Measurements from ENCODE around the gene PARP6. TPM values are rescaled to one million over a fixed set of nuclear protein-coding genes. Genes with fewer than 3 reads are reported as not detected.
A peak's percentile ranks its signal among the peaks of the same experiment; 100 is the strongest.

Gene PARP6
- polyA plus RNA-seq, 4 donors, result 87.4 to 128 (median 97.6) TPM

DNA sequence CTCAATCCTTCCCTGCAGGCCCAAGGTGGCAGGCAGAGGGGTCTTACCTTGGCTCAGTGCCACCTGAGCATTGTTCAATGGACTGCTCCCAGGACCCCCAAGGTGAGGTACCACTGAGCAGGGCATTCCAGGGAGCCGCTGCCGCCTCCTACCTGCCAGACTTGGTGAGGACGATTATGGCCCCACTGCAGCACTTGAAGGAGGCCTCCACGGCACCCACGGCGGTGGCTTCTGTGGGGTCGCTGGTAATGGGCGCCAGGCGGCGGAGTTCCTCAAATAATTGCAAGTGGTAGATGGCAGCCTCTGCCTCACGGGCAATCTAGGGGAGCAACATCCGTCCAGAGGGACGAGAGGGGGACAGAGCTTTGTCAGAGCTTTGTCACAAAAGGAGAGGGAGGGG, 70.1 kb downstream of the PARP6 start:
- no peak for DNase-seq (ENCODE audit: low read depth in 4 of 4, low spot score in 3 of 4)

DNA sequence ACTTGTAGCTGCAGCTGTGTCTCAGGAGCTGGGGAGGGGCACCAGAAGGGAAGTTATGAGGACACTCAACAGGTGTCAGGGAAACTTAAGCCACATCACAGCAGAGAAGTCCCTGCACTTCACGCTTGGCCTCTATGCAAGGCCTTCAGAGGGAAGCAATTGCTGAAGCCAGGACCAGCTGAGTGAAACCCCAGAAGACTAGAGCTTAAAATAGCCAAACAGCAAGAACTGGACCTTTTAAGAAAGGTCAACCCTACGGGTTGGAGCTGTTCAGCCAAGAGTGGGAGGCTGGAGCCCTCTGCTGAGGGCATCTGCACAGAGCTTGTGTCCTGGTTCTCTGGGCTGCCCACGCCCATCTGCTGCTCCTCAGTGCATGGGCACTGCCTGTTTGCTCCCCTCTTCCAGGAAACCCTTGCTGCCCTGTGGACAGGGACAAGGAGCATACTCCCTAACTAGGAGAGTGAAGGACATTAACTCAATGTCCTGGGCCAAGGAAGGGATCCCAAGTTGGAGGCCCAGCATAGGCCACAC, 70.9 kb downstream of the PARP6 start:
- DNase-seq (ENCODE audit: low read depth in 4 of 4, low spot score in 3 of 4), result no peak

DNA sequence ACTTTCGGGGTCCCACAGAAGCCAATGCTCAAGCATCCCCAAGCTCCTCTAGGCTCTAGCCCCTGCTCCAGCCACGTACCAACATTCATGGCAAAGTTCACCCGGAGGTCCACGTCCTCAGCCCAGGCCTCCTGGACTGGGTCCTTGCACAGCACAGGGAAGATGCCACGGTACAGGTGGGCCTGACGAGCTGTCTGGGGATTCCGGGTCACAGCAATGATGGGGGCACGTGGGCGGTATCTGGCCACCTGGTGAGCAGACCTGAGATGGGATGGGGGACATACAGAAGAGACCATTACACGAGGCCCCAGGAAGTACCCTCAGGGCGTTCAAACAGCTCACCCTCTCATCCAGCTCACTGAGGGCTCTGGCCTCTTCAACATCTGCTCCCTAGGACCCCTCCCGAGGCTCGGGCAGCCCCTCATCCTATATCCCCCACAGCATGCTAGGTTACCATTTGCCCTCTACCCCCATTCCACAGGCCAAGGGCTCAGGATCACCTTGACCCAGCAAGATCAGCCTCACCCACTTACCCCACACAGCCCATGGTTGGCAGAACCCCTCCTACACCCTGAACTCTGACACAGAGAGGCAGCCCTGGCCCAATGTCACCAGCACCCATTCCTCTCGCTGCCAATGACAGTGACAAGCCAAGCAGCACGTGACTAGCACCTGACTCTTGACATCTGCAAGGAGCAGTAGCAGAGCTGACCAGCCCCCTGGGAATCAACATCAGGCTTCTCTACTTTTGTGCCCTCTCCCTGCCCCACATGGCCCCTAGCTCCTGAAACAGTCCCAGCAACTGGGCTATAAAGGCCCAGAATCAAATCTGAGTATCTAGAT, 71.7 kb downstream of the PARP6 start:
- no peak for DNase-seq (ENCODE audit: low read depth in 4 of 4, low spot score in 3 of 4)

DNA sequence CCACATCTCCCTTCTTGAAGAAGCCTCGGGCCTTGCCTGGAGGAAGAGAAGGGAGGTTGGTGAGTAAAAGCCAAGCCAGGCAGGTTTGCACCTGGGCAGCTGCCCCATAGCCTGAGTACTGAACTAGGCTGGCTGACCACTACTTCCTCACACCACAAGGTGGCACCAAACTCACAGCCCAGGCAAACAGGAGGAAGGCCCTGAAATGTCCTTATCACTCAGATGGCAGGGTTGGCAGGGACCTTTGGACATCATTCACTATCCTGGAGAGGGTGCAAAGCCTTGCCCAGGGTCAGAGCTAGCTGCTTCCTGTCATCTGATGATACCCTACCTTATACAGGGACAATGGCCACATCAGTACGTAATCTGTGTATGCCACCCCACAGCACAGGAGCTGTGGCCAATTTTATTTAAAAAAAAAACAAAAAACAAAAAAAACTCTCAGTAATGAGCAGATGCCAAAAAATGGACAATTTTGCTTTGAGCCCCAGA, 72.6 kb downstream of the PARP6 start:
- DNase-seq (ENCODE audit: low read depth in 4 of 4, low spot score in 3 of 4), result peak in 2 of 4 donors; percentile 63

GRCh38 chr15:72199205-72199515, 73.2 kb downstream of the PARP6 start:
- DNase-seq (ENCODE audit: low read depth in 4 of 4, low spot score in 3 of 4), result no peak

- no peak for DNase-seq (ENCODE audit: low read depth in 4 of 4, low spot score in 3 of 4)
These were observed 73.8 kb downstream of the PARP6 start for GRCh38 chr15:72198356-72199204.

DNA sequence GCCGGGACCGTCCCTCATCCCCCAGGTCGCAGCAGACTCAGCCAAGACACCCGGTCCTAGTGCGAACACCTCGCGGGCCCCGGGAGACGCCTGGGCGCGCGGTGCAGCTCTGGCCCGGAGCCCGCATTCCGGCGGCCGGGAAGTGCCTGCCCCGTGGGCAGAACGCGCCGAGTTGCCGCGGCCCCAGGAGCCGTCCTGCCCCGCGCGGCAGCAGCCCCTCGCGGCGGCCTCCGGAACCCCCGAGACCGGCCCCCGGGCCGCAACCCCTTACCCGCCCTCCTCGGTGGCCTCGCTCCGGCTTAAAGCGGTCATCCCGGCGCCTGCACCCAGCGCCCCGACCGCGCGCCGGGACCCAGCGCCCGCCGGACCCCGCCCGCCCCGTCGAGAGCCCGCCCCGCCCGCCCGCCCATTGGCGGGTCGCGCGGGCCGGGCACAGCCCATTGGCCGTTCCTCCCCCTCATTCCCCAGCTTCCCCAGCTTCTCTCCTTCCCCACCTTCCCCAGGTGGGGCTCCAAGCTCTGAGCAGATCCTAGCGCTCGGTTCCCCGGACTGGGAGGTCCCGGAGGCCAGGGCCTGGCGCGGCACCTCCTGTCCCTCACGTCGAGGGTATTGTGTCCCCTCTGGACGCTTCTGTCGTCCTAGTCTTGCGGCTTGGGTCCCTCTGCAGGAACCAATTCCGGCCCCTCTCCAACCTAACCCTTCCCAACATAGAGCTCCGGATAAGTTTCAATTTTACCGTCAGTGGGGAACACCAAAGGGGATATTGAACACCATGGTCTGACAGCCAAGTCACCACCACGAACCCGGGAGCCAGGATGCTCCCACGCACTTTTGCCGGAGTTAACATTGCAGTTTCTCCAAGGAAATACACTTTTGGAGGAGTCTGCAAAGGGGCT, 74.6 kb downstream of the PARP6 start, which contains the start of gene GRAMD2A:
TSS of gene GRAMD2A (minus strand) at position 328 of the 896 bp plus-strand sequence.
- DNase-seq (ENCODE audit: low read depth in 4 of 4, low spot score in 3 of 4), result no peak

DNA sequence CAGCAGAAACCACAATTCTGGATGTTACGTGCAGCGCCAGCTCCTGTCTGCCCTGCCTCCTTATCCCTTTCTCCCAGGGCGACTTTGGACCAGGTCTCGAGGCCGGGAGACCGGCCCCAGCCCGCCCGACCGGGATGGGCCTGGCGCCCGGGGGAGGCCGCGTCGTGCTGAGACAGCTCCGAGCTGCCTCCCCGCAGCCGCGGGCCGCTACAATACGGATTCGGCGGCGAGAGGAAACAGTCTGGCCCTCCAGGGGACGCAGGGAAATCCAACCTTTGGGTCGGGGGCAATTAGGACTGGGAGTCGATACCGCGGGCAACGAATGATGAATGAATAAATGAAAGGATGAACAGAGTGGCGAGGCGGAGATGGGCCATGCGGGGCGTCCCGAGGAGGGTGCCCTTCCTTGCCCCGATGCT, 75.3 kb downstream of the PARP6 start:
- no peak for DNase-seq (ENCODE audit: low read depth in 4 of 4, low spot score in 3 of 4)

DNA sequence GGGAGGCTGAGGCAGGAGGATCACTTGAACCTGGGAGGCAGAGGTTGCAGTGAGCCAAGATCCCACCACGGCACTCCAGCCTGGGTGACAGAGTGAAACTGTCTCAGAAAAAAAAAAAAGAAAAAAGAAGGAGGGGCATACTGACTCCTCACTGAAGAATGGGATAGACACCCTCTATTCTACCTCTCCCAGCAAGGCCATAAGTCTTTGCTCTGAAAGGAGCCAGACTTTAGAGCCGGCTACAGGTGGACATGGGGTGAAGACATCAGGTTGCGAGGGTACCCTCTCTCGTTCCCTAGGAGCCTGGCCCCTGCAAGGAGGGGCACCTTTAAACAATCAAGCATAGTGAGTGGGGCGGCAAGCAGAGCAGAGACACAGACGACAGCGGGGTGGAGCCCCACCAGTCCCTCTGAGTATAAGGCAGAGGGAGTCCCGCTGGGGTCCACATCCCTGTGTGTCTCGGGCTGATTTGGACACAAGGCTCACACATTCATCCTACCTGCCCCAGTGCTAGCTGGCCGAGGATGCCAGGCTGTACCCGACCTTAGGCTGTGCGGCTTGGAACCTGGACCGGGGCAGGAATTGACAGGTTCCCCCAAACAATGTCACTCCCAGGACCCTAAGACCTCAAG, 75.8 kb downstream of the PARP6 start:
- DNase-seq (ENCODE audit: low read depth in 4 of 4, low spot score in 3 of 4), result no peak

DNA sequence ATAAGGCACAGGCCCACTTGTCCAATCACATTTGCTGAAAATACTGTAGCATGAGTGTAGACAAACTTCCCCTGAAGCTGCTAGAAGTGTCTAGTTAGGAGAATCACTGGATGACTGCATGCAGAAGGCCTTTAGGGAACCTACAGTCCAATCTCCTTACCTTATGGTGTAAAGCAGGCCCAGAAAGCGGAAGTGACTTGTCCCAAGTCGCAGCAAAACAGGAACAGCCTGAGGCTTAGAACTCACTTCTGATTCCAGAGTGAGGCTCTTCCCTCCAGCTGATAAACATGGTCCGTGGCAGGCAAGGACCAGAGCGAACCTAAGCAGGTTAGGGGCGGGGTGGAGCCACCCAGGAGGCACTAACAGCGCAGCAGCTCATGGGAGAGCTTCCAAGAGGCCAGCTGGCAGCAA, 77.2 kb downstream of the PARP6 start:
- DNase-seq (ENCODE audit: low read depth in 4 of 4, low spot score in 3 of 4), result no peak

GRCh38 chr15:72193836-72194396, 78.4 kb downstream of the PARP6 start:
- no peak for DNase-seq (ENCODE audit: low read depth in 4 of 4, low spot score in 3 of 4)

DNA sequence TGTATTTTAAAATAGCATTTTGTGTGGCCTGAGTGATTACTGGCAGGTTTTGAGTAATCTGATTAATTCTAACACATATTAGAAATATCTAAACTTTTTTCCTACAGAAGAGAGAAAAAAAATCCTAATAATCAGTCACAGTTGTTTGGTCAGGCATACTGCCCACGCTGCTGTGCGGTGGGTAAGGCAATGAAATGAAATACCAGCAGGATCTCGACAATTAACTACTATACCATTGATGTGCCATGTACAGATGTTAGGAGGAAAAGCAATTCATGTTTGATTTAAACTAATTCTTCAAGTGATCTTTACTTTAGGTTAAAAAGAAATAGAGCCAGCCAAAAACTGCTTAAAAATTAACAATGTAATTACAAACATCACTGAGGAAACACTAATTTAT, 79.9 kb downstream of the PARP6 start:
- DNase-seq (ENCODE audit: low read depth in 4 of 4, low spot score in 3 of 4), result no peak

Other genes starting within 250 kb of the PARP6 start
- gene MYO9A, start 154.4 kb downstream of the PARP6 start, polyA plus RNA-seq (ENCODE audit: insufficient read length in 4 of 4), result 10 to 100 TPM; 32.4 to 36.6 (median 33.4) TPM
- 1 to 10 TPM; 6.2 to 9.3 (median 8.2) TPM for gene SENP8, start 154.2 kb downstream of the PARP6 start, polyA plus RNA-seq (ENCODE audit: insufficient read length in 4 of 4)
- 10 to 100 TPM in 1 of 4 donors, 1 to 10 TPM in 3; 6.4 to 10.0 (median 7.9) TPM for gene GRAMD2A, start 74.8 kb downstream of the PARP6 start, polyA plus RNA-seq (ENCODE audit: insufficient read length in 4 of 4)
- gene PKM, start 41.4 kb downstream of the PARP6 start, polyA plus RNA-seq (ENCODE audit: insufficient read length in 4 of 4), result 100 to 1,000 TPM; 599 to 668 (median 642) TPM
- gene CELF6, start 47.6 kb upstream of the PARP6 start, polyA plus RNA-seq (ENCODE audit: insufficient read length in 4 of 4), result 1 to 10 TPM; 3.9 to 5.2 (median 4.3) TPM
- 100 to 1,000 TPM; 102 to 127 (median 121) TPM for gene HEXA, start 103.5 kb upstream of the PARP6 start, polyA plus RNA-seq (ENCODE audit: insufficient read length in 4 of 4)
- gene TMEM202, start 125.8 kb upstream of the PARP6 start, polyA plus RNA-seq (ENCODE audit: insufficient read length in 4 of 4), result not detected
- gene ARIH1, start 201.8 kb upstream of the PARP6 start, polyA plus RNA-seq (ENCODE audit: insufficient read length in 4 of 4), result 100 to 1,000 TPM; 184 to 211 (median 203) TPM

Data from right renal pelvis (tissue), 4 donors.